Activated CD4-positive, CD25-positive, alpha-beta regulatory T cell treated with anti-CD3 and anti-CD28 coated beads, Interleukin-2, amount 50 U/mL, for 24 hours (primary cell): ENCODE measurements around the gene NFIL3.

Experiments
- ATAC-seq, 2 donors: fragments of 150-1000 bp; cut with Tn5 transposase; one replicate each; pipeline ENCODE4 v1.10.0; 2021; ENCODE audit warnings: mild to moderate bottlenecking in 1 of 2, moderate library complexity in 1 of 2

The NFIL3 gene

DNA sequence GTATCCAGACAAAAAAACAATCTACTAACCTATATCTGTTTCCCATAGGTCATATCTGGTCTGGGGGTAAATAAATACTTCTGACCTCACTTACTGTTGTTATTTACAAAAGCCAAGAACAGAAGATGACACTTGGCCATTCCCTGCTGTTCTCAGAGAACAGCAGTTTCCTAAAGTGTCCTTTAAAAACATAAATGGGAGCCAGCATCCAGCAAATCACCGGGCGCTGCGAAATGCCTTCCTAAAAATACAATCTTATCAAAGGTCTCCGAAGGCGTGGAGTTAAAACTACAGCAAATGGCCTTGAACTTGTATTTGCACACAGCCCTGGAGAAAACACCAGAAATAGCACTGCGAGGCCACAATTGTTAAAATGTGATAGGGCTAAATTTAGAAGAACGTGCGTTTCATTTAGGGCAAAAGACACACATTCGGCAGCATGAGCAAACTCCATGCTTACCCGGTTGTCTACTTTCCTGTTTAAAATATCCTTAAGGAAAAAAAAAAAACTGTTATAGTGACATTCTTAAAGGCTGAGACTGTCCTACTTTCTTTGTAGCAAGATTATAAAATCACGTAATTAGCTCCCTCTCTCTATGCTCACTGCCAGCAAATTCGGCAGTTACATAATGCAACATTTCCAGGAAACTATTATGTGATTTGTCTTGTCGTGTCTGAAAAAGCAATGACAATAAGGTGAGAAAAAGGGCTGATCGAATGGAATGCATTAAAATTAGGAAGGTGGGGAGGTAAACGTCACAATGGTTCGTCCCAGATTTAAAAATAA lies 1.5 kb downstream of the NFIL3 start:
- ATAC-seq, result no peak

GRCh38 chr9:91421128-91421765 lies 2.4 kb downstream of the NFIL3 start:
- ATAC-seq, result no peak

GRCh38 chr9:91420501-91421127 lies 3.0 kb downstream of the NFIL3 start:
- ATAC-seq, result no peak

DNA sequence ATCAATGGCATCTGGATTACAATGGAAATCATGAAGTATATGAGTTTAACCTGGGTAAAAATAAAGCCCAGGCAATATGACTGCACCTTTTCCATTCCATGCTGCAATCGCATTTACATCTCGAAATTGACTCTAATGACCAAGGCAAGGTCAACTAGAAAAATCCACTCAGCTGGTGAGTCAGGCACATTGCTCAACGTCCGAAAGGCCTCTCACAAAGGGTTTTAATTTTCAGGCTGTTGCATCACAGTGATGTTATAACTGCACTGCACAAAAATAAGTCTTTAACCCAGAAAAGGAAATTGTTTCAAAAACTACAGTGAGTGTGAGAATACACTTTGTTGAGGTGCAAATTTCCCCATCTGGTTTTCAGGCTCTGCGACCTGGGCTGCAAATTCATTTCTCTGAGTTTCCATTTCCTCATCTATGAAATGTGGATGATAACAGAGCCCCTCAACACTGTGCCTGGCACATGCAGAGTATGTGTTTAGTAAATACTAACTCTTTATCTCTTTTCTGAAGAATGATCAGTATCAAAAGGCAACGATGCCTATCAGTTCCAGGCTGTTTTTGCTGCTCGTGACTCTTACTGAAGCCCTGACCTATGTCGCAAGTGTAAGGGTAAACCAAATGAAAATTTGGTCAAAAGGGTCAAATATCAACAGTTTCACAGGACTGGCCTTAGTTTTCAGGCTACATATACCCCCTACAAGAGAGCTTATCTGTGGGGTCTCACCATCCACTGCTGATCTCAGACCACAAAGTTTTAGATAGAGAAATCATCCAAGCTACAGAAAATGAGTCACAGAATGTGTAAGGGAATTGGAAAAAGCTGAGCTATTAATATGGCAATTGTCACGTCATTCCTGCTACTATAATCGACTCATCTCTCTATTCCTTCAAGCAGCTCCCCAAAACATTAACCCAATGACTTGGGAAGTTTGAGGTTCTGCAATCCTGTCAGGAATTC lies 4.1 kb downstream of the NFIL3 start:
- ATAC-seq, result no peak

DNA sequence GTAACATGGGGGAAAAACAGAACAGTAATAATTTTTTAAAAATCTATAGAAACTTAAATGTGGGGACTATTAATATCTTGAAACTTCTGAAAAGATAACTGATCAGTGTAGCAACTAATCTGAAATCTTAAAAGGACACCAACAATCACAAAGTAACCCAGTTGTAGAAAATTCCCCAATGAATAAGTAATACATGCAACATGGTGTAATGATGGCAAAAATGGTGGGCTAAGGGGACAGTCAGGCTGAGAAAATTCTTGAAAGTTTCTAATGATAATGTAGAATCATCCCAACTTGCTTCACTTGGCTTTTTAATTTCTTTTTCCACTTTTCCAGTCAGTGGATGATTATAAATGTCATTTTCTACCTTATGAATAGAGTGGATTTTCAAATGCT lies 5.4 kb downstream of the NFIL3 start:
- no peak for ATAC-seq

DNA sequence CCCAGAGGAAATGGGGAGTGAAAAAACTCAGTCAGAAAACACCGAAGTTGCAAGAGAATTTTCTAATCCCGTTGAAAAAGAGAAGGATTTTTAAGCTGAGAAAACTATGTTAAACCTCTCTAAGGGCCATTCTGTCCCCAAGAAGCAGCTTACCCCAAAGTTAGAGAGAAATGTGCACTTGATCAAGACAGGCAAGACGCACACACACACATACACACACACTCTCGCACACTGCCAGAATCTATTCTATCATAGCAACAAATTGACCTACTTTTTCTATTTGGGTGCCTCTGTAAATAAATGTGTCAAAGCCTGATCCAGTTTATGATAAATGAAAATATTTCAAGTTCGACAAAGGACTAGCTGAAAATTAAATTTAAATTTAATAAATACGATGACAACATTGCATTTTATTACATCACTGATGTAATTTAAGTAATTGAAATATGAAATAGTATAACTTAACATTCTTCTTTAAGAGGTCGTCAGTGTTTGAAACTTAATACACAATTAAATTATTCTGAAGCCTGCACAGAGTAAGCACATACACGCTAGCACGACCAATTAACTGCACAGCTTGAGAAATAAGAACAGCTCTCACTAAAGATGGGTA lies 5.9 kb downstream of the NFIL3 start:
- no peak for ATAC-seq

DNA sequence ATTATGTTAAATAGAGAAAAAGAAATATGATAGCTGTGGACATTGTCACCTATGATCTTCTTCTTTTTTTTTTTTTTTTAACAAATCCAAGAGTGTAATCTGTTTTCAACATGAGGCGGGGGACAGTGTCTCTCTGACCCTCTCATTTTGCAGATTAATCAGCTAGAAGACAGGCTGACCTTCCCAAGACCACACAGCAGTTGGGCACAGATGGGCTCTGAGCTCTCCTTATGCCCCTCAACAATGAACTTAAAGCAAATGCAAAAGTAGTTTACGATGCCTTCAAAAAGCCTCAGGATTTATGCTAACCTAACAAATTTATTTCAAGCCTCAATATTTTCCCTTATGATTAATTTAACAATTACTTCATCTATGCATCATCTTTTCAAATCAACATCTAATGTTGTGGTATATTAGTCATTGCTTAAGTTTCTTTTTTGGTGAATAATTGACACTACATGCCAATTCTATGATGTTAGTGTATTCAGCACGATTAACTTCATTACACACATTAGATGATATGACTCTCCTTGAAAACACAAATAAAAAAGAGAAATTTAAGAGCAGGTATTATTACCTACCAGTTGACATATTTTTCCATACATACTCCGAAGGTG lies 7.4 kb downstream of the NFIL3 start:
- ATAC-seq, result peak; percentile 77 to 80

- ATAC-seq, result peak; percentile 84 to 85
Observed at GRCh38 chr9:91415290-91415689, 8.3 kb downstream of the NFIL3 start.

- ATAC-seq, result no peak
Observed at GRCh38 chr9:91412941-91413340, 10.7 kb downstream of the NFIL3 start.

DNA sequence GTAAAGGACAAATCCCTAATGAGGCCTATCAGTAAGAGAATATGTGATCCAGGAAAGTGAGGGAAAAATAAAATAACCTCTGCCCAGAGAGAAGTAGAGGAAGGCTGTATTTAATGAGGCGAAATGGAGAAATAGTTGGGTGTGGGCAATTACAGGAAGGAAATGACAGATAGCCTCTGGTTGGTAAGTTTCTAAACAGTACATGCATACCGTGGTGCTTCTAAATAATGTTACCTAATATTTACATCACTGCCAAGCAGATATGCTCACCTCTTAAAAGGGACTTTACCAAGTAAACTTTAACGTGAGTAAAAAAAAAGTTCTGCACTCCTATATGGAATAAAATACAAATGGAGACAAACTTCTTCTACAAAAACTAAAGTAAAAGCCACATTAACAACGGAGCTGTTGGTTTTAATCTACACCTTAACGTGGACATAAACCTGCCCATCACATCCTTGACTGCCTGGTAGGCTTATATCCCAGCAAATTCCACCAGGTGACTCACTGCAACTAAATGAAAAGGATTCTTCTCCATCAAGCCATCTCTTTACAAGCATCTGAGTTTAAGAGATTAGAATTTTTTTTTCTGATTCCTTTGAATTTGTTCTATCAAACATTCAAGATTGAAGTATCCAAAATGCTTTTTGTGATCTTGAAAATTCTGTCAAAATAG lies 12.4 kb downstream of the NFIL3 start:
- ATAC-seq, result no peak

GRCh38 chr9:91410161-91410560 lies 13.5 kb downstream of the NFIL3 start:
- no peak for ATAC-seq

- no peak for ATAC-seq
Observed at GRCh38 chr9:91408475-91408874, 15.2 kb downstream of the NFIL3 start.

- no peak for ATAC-seq
Observed at GRCh38 chr9:91407580-91408318, 15.9 kb downstream of the NFIL3 start.

DNA sequence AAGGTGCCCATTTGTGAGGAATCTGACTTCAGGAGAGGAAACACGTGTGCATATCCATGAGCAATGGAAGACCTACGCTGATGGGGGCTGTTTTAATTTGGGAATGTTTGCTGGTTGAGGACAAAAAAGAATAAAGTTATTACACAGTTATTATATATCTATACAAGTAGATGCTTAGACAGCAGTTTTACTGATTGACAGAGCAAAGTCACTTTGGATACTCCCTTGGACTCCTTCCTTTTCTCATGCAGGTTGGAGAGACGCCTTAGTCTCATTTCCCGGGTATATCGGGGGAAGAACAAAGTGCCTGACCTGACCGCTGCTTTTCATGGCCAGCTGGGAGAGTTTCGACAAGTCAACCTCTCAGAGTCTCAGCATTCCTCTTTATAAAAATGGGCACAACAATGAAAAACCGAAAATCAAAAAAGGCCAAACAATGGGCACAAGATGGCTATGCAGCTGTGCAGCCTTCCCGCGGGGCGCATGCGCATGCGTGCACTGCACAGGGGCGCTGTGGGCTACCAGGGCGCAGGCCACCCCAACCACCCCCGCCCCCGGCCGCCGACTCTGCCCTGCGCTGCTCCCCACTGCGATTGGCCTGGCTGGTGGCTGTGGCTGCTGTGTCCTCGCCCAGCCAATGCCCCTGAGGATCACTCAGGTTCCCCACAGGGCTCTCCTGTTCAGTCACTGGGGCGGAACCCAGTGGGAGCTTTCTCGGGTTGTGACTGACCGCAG lies 18.1 kb downstream of the NFIL3 start:
- ATAC-seq, result no peak

DNA sequence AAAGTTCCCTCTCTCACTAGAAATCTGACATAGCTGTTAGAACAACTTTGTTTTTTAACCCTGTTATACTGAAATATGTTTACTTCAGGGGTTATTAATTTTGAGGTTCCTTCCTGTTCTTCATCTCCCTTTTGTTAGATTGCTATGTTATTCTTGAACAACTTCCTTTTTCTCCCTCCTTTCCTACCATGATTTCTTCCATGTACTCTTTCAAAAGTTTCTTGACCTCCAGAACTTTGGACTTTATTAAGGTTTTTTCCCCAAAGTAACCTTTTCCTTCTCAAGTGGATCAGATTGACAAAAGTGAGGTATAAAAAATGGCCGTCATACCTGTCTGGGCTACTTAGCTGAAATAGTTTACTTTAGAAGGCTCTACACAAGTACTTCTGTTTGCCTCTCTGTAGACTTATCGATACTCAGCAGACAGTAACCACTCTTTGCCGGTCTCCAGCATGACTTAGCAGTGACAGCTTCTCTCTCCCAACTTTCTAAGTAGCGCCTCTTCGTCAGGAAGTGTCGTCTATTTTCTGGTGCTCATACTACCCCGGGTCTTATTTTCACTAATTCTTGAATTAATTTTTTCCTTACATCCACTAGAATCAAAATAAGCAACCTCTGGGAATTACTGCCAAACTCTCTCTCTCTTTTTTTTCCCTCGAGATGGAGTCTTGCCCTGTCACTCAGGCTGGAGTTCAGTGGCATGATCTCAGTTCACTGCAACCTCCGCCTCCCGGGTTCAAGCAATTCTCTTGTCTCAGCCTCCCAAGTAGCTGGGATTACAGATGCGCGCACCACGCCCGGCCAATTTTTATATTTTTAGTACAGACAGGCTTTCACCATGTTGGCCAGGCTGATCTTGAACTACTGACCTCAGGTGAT lies 19.7 kb downstream of the NFIL3 start:
- ATAC-seq, result no peak

GRCh38 chr9:91398926-91399325 lies 24.7 kb downstream of the NFIL3 start:
- no peak for ATAC-seq

- peak; percentile 73 for ATAC-seq
Observed at GRCh38 chr9:91395553-91396471, 27.8 kb downstream of the NFIL3 start.
